Dendritic cell treated with granulocyte-macrophage colony-stimulating factor and Interleukin-4, amounts not matched to agents 40 ng/mL and 50 ng/mL, for 4 days (primary cell): ENCODE measurements around the gene TAS2R39.

Experiments
- H3K27ac Mint-ChIP-seq: one replicate; pipeline ENCODE4 v1.8.0; 2022; ENCODE audit warnings: mild to moderate bottlenecking, mixed read lengths
- H3K27me3 Mint-ChIP-seq: one replicate; pipeline ENCODE4 v1.8.0; 2022; ENCODE audit warnings: mild to moderate bottlenecking, mixed read lengths
- H3K36me3 Mint-ChIP-seq: one replicate; pipeline ENCODE4 v1.8.0; 2022; ENCODE audit warnings: low read depth, mixed read lengths
- H3K4me1 Mint-ChIP-seq: one replicate; pipeline ENCODE4 v1.8.0; 2022; ENCODE audit warnings: low read depth, mixed read lengths
- H3K4me3 Mint-ChIP-seq: one replicate; pipeline ENCODE4 v1.8.0; 2022; ENCODE audit warnings: mild to moderate bottlenecking, moderate library complexity, mixed read lengths
- H3K9me3 Mint-ChIP-seq: one replicate; pipeline ENCODE4 v1.8.0; 2022; ENCODE audit warnings: mixed read lengths
- intact Hi-C: fragments of 100-400 bp; cut with micrococcal nuclease; formaldehyde crosslinking; loops from one replicate; pipeline ENCODE4 v1.15.0; 2022

Gene TAS2R39

DNA sequence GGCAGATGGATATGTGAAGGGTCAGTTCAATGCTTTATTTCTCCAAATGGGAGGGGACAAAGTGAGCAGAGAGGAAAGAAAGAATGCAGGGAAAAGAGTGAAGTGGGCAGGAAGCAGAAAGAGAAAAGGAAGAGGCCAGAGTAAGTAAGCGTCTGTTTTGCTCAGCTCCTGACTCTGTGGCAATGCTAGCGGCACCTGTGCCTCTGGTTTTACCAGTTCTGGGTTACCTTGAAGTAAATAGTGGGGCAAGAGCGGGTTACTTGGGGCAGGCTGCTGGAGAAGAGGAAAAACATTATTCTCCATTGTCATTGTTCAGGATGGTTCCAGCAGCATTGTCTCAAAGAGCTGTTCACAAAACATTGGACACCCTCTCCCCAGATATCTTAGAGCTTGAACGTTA, 40.6 kb downstream of the TAS2R39 start:
- Mint-ChIP-seq H3K4me3 (no peak overlapping the region), H3K27ac (peak overlapping the region; percentile 85), H3K4me1 (peaks cover 49% of the 10 kb centered on the region), H3K9me3 (no peaks in the 10 kb centered on the region), H3K36me3 (no peaks in the 10 kb centered on the region), H3K27me3 (no peaks in the 10 kb centered on the region)
- intact Hi-C loops: no loop called here

- Mint-ChIP-seq H3K9me3 (no peaks in the 10 kb centered on the region), H3K4me1 (peaks cover 43% of the 10 kb centered on the region), H3K27me3 (no peaks in the 10 kb centered on the region), H3K36me3 (no peaks in the 10 kb centered on the region), H3K27ac (no peak overlapping the region), H3K4me3 (no peak overlapping the region)
- intact Hi-C loops: no loop called here
Observed at GRCh38 chr7:143225047-143225446, 41.8 kb downstream of the TAS2R39 start.

- no peaks in the 10 kb centered on the region for H3K27me3 Mint-ChIP-seq
- intact Hi-C loops: no loop called here
- peaks cover 27% of the 10 kb centered on the region for H3K4me1 Mint-ChIP-seq
- H3K36me3 Mint-ChIP-seq: no peaks in the 10 kb centered on the region
- H3K9me3 Mint-ChIP-seq: no peaks in the 10 kb centered on the region
- H3K4me3 Mint-ChIP-seq: no peak overlapping the region
- no peak overlapping the region for H3K27ac Mint-ChIP-seq
Observed at GRCh38 chr7:143227806-143228205, 44.6 kb downstream of the TAS2R39 start.

- intact Hi-C loops: no loop called here
- H3K36me3 Mint-ChIP-seq: no peaks in the 10 kb centered on the region
- H3K4me1 Mint-ChIP-seq: peaks cover 17% of the 10 kb centered on the region
- H3K27me3 Mint-ChIP-seq: no peaks in the 10 kb centered on the region
- no peak overlapping the region for H3K27ac Mint-ChIP-seq
- H3K4me3 Mint-ChIP-seq: no peak overlapping the region
- H3K9me3 Mint-ChIP-seq: no peaks in the 10 kb centered on the region
Observed at GRCh38 chr7:143229054-143229790, 46.0 kb downstream of the TAS2R39 start.

DNA sequence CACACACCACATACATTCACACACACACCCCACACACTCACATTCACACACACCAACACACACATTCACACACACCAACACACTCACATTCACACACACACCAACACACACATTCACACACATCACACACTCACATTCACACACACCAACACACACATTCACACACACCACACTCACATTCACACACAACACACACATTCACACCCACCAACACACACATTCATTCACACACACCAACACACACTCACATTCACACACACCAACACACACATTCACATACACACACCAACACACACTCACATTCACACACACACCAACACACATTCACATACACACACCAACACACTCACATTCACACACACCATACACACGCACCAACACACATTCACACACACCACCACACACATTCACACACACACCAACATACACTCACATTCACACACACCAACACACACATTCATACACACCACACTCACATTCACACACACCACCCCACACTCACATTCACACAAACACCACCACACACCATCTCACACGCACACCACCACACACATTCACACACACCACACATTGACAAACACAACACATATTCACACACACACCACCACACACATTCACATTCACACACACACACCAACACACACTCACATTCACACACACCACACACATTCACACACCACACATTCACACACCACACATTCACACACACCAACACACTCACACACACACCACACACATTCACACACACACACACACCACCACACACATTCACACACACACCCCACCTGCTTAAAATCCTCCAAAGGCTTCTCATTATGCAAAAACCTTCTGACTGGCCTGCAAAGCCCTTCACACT, 47.6 kb downstream of the TAS2R39 start:
- Mint-ChIP-seq H3K27ac (no peak overlapping the region), H3K36me3 (no peaks in the 10 kb centered on the region), H3K4me3 (no peak overlapping the region), H3K27me3 (no peaks in the 10 kb centered on the region), H3K9me3 (peaks cover 2% of the 10 kb centered on the region), H3K4me1 (peaks cover 25% of the 10 kb centered on the region)
- intact Hi-C loops: no loop called here
